ENCODE results near the gene NFKB1.

Gene NFKB1

GRCh38 chr4:102640669-102641068, 139.5 kb downstream of the NFKB1 start:
- Histone ChIP-seq H2AFZ (ENCODE audit: low read depth, low read length, severe bottlenecking) (no peak overlapping the region), H3K27ac (ENCODE audit: low read depth, low read length) (no peak overlapping the region), H3K9me3 (ENCODE audit: insufficient read depth, low read length) (no peaks in the 10 kb centered on the region), H3K36me3 (ENCODE audit: low read length) (no peaks in the 10 kb centered on the region), H4K20me1 (ENCODE audit: low read depth, low read length) (no peaks in the 10 kb centered on the region), H3K9me2 (replicated peaks; ENCODE audit: insufficient read depth, low read length) (no peaks in the 10 kb centered on the region), H3K4me2 (ENCODE audit: low read depth, low read length, poor library complexity, severe bottlenecking) (no peak overlapping the region), H3F3A (ENCODE audit: insufficient read depth) (no peaks in the 10 kb centered on the region), H3K9ac (ENCODE audit: low read length) (no peak overlapping the region), H3K79me2 (ENCODE audit: insufficient read depth, low read length) (no peaks in the 10 kb centered on the region), H3K27me3 (ENCODE audit: low read length) (no peaks in the 10 kb centered on the region), H3K4me3 (ENCODE audit: insufficient read depth, low read length, poor library complexity, severe bottlenecking) (no peak overlapping the region)
- TF ChIP-seq EZH2phosphoT487 (conservative IDR thresholded peaks at IDR 0.05; ENCODE audit: low read length) (no peak), CTCF (IDR thresholded peaks at IDR 0.05; ENCODE audit: insufficient read depth, low read length, poor library complexity, severe bottlenecking) (no peak)

- TF ChIP-seq EZH2phosphoT487 (conservative IDR thresholded peaks at IDR 0.05; ENCODE audit: low read length): no peak
- TF ChIP-seq CTCF (IDR thresholded peaks at IDR 0.05; ENCODE audit: insufficient read depth, low read length, poor library complexity, severe bottlenecking): no peak
- Histone ChIP-seq H2AFZ (ENCODE audit: low read depth, low read length, severe bottlenecking) (no peak overlapping the region), H4K20me1 (ENCODE audit: low read depth, low read length) (no peaks in the 10 kb centered on the region), H3K27me3 (ENCODE audit: low read length) (no peaks in the 10 kb centered on the region), H3K36me3 (ENCODE audit: low read length) (no peaks in the 10 kb centered on the region), H3K9me3 (ENCODE audit: insufficient read depth, low read length) (no peaks in the 10 kb centered on the region), H3K4me2 (ENCODE audit: low read depth, low read length, poor library complexity, severe bottlenecking) (no peak overlapping the region), H3K4me3 (ENCODE audit: insufficient read depth, low read length, poor library complexity, severe bottlenecking) (no peak overlapping the region), H3K9ac (ENCODE audit: low read length) (no peak overlapping the region), H3K27ac (ENCODE audit: low read depth, low read length) (no peak overlapping the region), H3K9me2 (replicated peaks; ENCODE audit: insufficient read depth, low read length) (no peaks in the 10 kb centered on the region), H3F3A (ENCODE audit: insufficient read depth) (no peaks in the 10 kb centered on the region), H3K79me2 (ENCODE audit: insufficient read depth, low read length) (no peaks in the 10 kb centered on the region)
Measured at GRCh38 chr4:102641793-102642192, 140.6 kb downstream of the NFKB1 start.

- Histone ChIP-seq H3K9me3 (ENCODE audit: insufficient read depth, low read length) (no peaks in the 10 kb centered on the region), H3K4me2 (ENCODE audit: low read depth, low read length, poor library complexity, severe bottlenecking) (no peak overlapping the region), H3K27ac (ENCODE audit: low read depth, low read length) (no peak overlapping the region), H2AFZ (ENCODE audit: low read depth, low read length, severe bottlenecking) (no peak overlapping the region), H3K79me2 (ENCODE audit: insufficient read depth, low read length) (no peaks in the 10 kb centered on the region), H3K9ac (ENCODE audit: low read length) (no peak overlapping the region), H4K20me1 (ENCODE audit: low read depth, low read length) (no peaks in the 10 kb centered on the region), H3F3A (ENCODE audit: insufficient read depth) (no peaks in the 10 kb centered on the region), H3K9me2 (replicated peaks; ENCODE audit: insufficient read depth, low read length) (no peaks in the 10 kb centered on the region), H3K27me3 (ENCODE audit: low read length) (no peaks in the 10 kb centered on the region), H3K36me3 (ENCODE audit: low read length) (no peaks in the 10 kb centered on the region), H3K4me3 (ENCODE audit: insufficient read depth, low read length, poor library complexity, severe bottlenecking) (no peak overlapping the region)
- TF ChIP-seq EZH2phosphoT487 (conservative IDR thresholded peaks at IDR 0.05; ENCODE audit: low read length) (no peak), CTCF (IDR thresholded peaks at IDR 0.05; ENCODE audit: insufficient read depth, low read length, poor library complexity, severe bottlenecking) (no peak)
Measured at GRCh38 chr4:102642631-102643298, 141.6 kb downstream of the NFKB1 start.

Data from SU-DHL-6 (cell line).